ENCODE data around the gene MAST4. TPM values are rescaled to one million over a fixed set of nuclear protein-coding genes. Genes with fewer than 3 reads are reported as not detected.

Gene MAST4
- total and polyA plus RNA-seq, 2 donors (not counting 1 experiment from before 2014, with no cell fraction given): 7.0 to 15.2 TPM

DNA sequence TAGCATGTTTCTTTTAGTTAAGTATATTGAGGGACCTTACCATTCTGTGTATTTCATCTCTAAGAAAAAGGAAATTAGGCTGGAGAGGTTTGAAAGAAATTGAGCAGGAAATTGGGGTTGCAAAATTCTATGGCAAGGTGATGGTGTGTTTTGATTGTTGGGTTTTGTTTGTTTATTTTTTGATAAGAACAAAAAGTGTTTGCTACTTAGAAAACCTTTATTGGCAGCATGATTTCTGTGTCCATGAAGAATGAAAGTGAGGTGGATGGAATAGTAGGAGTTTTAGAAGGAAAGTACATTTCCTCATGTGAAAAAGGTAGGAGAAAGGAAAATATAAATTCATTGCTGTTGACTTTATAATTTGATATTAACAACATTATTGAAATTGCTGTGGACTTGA, 433.3 kb downstream of the MAST4 start:
- H3K4me2 ChIP-seq (ENCODE audit: extremely low read depth, insufficient read depth, low read length): no peak overlapping the region
- H3K27me3 ChIP-seq (ENCODE audit: control insufficient read depth, insufficient read depth, low read length): no peaks in the 10 kb centered on the region
- no peak for TF ChIP-seq EZH2 (IDR thresholded peaks at IDR 0.05; ENCODE audit: low read length, missing control alignments)
- TF ChIP-seq, protein P1, sequence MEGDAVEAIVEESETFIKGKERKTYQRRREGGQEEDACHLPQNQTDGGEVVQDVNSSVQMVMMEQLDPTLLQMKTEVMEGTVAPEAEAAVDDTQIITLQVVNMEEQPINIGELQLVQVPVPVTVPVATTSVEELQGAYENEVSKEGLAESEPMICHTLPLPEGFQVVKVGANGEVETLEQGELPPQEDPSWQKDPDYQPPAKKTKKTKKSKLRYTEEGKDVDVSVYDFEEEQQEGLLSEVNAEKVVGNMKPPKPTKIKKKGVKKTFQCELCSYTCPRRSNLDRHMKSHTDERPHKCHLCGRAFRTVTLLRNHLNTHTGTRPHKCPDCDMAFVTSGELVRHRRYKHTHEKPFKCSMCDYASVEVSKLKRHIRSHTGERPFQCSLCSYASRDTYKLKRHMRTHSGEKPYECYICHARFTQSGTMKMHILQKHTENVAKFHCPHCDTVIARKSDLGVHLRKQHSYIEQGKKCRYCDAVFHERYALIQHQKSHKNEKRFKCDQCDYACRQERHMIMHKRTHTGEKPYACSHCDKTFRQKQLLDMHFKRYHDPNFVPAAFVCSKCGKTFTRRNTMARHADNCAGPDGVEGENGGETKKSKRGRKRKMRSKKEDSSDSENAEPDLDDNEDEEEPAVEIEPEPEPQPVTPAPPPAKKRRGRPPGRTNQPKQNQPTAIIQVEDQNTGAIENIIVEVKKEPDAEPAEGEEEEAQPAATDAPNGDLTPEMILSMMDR (conservative IDR thresholded peaks at IDR 0.05 in 1 of 2, IDR thresholded peaks at IDR 0.05 in 1 of 2; ENCODE audit: low read depth in 1 of 2, low read length in 2 of 2): no peak
- H2AFZ ChIP-seq (ENCODE audit: low read length): no peak overlapping the region
- no peak for DNase-seq (ENCODE audit: low read depth in 2 of 2)
- peaks cover 2% of the 10 kb centered on the region for H3K4me1 ChIP-seq (ENCODE audit: control insufficient read depth, extremely low read depth, insufficient read depth, low read length)
- no peaks in the 10 kb centered on the region for H4K20me1 ChIP-seq (ENCODE audit: control insufficient read depth, extremely low read depth, insufficient read depth, low read length)
- H3K27ac ChIP-seq (ENCODE audit: insufficient read depth, low read length): no peak overlapping the region
- H3K36me3 ChIP-seq (ENCODE audit: control insufficient read depth, insufficient read depth, low read length): no peaks in the 10 kb centered on the region
- H3K79me2 ChIP-seq (ENCODE audit: control insufficient read depth, insufficient read depth, low read length): no peaks in the 10 kb centered on the region
- H3K9me3 ChIP-seq (ENCODE audit: control insufficient read depth, insufficient read depth, low read depth, low read length): no peaks in the 10 kb centered on the region
- no peak overlapping the region for H3K9ac ChIP-seq (ENCODE audit: insufficient read depth, low read length)
- no peak overlapping the region for H3K4me3 ChIP-seq (replicated peaks in 1 of 4; ENCODE audit: control extremely low read depth in 1 of 4, insufficient read depth in 1 of 4, low read depth in 3 of 4, low read length in 4 of 4)

DNA sequence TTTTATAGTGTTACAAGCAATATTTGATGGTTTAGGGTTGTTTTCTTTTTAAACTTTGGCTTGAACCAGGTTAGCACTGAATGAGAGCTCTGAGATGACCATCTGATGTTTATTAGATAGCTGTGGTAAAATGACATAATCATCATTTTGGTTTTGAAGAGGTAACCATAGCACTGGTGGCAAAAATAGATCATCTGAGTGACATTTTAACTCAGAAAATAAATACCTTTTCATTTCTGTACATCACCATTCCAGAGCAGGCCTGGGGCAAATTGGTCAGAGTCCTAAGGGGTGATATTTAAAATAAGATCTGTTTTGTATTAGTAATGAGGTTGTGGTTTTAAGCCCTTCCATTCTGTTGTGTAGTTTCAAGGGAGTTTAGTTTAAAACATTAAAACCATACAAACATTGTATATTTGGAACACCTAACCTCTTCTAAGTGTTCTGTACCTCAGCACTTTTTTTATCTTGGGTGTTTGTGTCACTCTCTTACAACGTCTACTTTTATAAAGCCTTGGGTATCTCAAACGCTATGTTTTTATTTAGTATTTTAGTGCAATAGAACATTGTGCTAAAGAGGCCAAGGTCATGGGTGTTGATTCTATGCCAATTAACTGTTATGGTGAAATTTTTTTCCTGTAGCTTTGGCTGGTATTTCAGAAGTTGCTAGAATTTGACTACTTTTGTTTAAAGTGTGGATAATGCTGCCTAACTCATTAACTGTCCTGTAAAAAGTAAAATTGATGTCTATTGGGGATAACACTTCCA, 434.3 kb downstream of the MAST4 start:
- no peaks in the 10 kb centered on the region for H3K36me3 ChIP-seq (ENCODE audit: control insufficient read depth, insufficient read depth, low read length)
- peaks cover 2% of the 10 kb centered on the region for H3K79me2 ChIP-seq (ENCODE audit: control insufficient read depth, insufficient read depth, low read length)
- peaks cover 2% of the 10 kb centered on the region for H3K4me1 ChIP-seq (ENCODE audit: control insufficient read depth, extremely low read depth, insufficient read depth, low read length)
- TF ChIP-seq, protein P1 (conservative IDR thresholded peaks at IDR 0.05 in 1 of 2, IDR thresholded peaks at IDR 0.05 in 1 of 2; ENCODE audit: low read depth in 1 of 2, low read length in 2 of 2): no peak
- TF ChIP-seq EZH2 (IDR thresholded peaks at IDR 0.05; ENCODE audit: low read length, missing control alignments): no peak
- no peak overlapping the region for H3K9ac ChIP-seq (ENCODE audit: insufficient read depth, low read length)
- no peak overlapping the region for H3K4me2 ChIP-seq (ENCODE audit: extremely low read depth, insufficient read depth, low read length)
- no peak overlapping the region for H3K4me3 ChIP-seq (replicated peaks in 1 of 4; ENCODE audit: control extremely low read depth in 1 of 4, insufficient read depth in 1 of 4, low read depth in 3 of 4, low read length in 4 of 4)
- DNase-seq (ENCODE audit: low read depth in 2 of 2): peak; percentile 41 to 58
- no peaks in the 10 kb centered on the region for H3K27me3 ChIP-seq (ENCODE audit: control insufficient read depth, insufficient read depth, low read length)
- no peak overlapping the region for H2AFZ ChIP-seq (ENCODE audit: low read length)
- no peaks in the 10 kb centered on the region for H4K20me1 ChIP-seq (ENCODE audit: control insufficient read depth, extremely low read depth, insufficient read depth, low read length)
- no peak overlapping the region for H3K27ac ChIP-seq (ENCODE audit: insufficient read depth, low read length)
- no peaks in the 10 kb centered on the region for H3K9me3 ChIP-seq (ENCODE audit: control insufficient read depth, insufficient read depth, low read depth, low read length)

DNA sequence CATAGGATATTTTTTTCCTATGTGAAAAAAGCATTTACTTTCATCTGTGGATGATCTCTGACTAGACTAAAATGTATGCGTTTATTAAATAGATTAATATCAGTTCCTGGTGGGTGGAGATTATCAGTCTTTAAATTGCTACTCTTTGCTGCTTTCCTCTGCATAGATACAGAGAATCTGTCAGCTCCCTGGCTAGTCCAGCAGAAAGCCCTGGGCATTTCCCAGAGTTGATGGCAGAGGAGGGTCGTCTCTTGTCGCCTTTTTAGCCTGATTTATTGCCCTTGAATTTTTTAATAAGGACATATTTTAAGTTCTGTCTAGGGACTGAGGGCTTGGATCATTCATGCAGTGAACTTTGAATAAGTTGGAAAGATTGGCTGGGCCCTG, 434.9 kb downstream of the MAST4 start:
- H3K9ac ChIP-seq (ENCODE audit: insufficient read depth, low read length): no peak overlapping the region
- H3K36me3 ChIP-seq (ENCODE audit: control insufficient read depth, insufficient read depth, low read length): no peaks in the 10 kb centered on the region
- no peak overlapping the region for H3K4me2 ChIP-seq (ENCODE audit: extremely low read depth, insufficient read depth, low read length)
- peaks cover 4% of the 10 kb centered on the region for H3K79me2 ChIP-seq (ENCODE audit: control insufficient read depth, insufficient read depth, low read length)
- peaks cover 2% of the 10 kb centered on the region for H3K4me1 ChIP-seq (ENCODE audit: control insufficient read depth, extremely low read depth, insufficient read depth, low read length)
- no peak overlapping the region for H2AFZ ChIP-seq (ENCODE audit: low read length)
- H3K9me3 ChIP-seq (ENCODE audit: control insufficient read depth, insufficient read depth, low read depth, low read length): no peaks in the 10 kb centered on the region
- DNase-seq (ENCODE audit: low read depth in 2 of 2): no peak
- H3K4me3 ChIP-seq (replicated peaks in 1 of 4; ENCODE audit: control extremely low read depth in 1 of 4, insufficient read depth in 1 of 4, low read depth in 3 of 4, low read length in 4 of 4): no peak overlapping the region
- H3K27me3 ChIP-seq (ENCODE audit: control insufficient read depth, insufficient read depth, low read length): no peaks in the 10 kb centered on the region
- TF ChIP-seq EZH2 (IDR thresholded peaks at IDR 0.05; ENCODE audit: low read length, missing control alignments): no peak
- TF ChIP-seq, protein P1 (conservative IDR thresholded peaks at IDR 0.05 in 1 of 2, IDR thresholded peaks at IDR 0.05 in 1 of 2; ENCODE audit: low read depth in 1 of 2, low read length in 2 of 2): no peak
- no peaks in the 10 kb centered on the region for H4K20me1 ChIP-seq (ENCODE audit: control insufficient read depth, extremely low read depth, insufficient read depth, low read length)
- no peak overlapping the region for H3K27ac ChIP-seq (ENCODE audit: insufficient read depth, low read length)

All from fibroblast of lung (primary cell).